Measurements from ENCODE around the gene KRT80.

- TF ChIP-seq, protein P1, sequence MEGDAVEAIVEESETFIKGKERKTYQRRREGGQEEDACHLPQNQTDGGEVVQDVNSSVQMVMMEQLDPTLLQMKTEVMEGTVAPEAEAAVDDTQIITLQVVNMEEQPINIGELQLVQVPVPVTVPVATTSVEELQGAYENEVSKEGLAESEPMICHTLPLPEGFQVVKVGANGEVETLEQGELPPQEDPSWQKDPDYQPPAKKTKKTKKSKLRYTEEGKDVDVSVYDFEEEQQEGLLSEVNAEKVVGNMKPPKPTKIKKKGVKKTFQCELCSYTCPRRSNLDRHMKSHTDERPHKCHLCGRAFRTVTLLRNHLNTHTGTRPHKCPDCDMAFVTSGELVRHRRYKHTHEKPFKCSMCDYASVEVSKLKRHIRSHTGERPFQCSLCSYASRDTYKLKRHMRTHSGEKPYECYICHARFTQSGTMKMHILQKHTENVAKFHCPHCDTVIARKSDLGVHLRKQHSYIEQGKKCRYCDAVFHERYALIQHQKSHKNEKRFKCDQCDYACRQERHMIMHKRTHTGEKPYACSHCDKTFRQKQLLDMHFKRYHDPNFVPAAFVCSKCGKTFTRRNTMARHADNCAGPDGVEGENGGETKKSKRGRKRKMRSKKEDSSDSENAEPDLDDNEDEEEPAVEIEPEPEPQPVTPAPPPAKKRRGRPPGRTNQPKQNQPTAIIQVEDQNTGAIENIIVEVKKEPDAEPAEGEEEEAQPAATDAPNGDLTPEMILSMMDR (IDR thresholded peaks at IDR 0.05 in 8 of 11, conservative IDR thresholded peaks at IDR 0.05 in 3 of 11), result no peak
- TF ChIP-seq POLR2AphosphoS5 (IDR thresholded peaks at IDR 0.05) (no peak), POLR2A (IDR thresholded peaks at IDR 0.05) (no peak)
These were observed 41.8 kb upstream of the KRT80 start for GRCh38 chr12:52233462-52234207.

All from spleen (tissue), 7 donors.